22Rv1 (cell line): ENCODE data around the gene RANBP17.

Source experiments
- H3K27ac ChIP-seq: fragments of 450-650 bp; 2 replicates; pipeline ENCODE4 v1.5.1; 2017
- CTCF ChIP-seq: fragments of 450-650 bp; IDR thresholded peaks from 2 replicates; pipeline ENCODE4 v1.5.1; 2017; ENCODE audit warnings: mild to moderate bottlenecking
- ZFX ChIP-seq: fragments of 450-650 bp; IDR thresholded peaks from 2 replicates; pipeline ENCODE4 v1.6.1; 2017; ENCODE audit warnings: antibody characterized with exemption, borderline replicate concordance

Gene RANBP17

GRCh38 chr5:171309276-171310211, 447.7 kb downstream of the RANBP17 start:
- TF ChIP-seq ZFX, result no peak
- no peak for TF ChIP-seq CTCF
- H3K27ac ChIP-seq, result no peak overlapping the region

- TF ChIP-seq CTCF (peak; percentile 58), ZFX (no peak)
- H3K27ac ChIP-seq, result no peak overlapping the region
Measured at GRCh38 chr5:171310212-171310818, 448.5 kb downstream of the RANBP17 start.

GRCh38 chr5:171310819-171311321, 449.1 kb downstream of the RANBP17 start:
- H3K27ac ChIP-seq, result no peak overlapping the region
- TF ChIP-seq ZFX, result no peak
- TF ChIP-seq CTCF, result no peak

GRCh38 chr5:171311322-171312077, 449.7 kb downstream of the RANBP17 start:
- no peak for TF ChIP-seq ZFX
- TF ChIP-seq CTCF, result no peak
- no peak overlapping the region for H3K27ac ChIP-seq

GRCh38 chr5:171312129-171312974, 450.5 kb downstream of the RANBP17 start:
- TF ChIP-seq ZFX (no peak), CTCF (no peak)

GRCh38 chr5:171313481-171314206, 451.8 kb downstream of the RANBP17 start:
- TF ChIP-seq ZFX, result no peak
- no peak for TF ChIP-seq CTCF
- H3K27ac ChIP-seq, result no peak overlapping the region

More at GRCh38 chr5:171312129-171312974, 450.5 kb downstream of the RANBP17 start:
- no peak overlapping the region for H3K27ac ChIP-seq
